ENCODE results near the gene PCMTD2. TPM values are rescaled to one million over a fixed set of nuclear protein-coding genes. Genes with fewer than 3 reads are reported as not detected.
"Not testable (repeated sequence)": the region's sequence is repeated elsewhere in the genome, so short reads cannot be mapped to it uniquely, and the experiment has no call there.

The PCMTD2 gene
- total RNA-seq, 4 donors from 2014 or later, result 34.5 to 58.9 (median 47.8) TPM

DNA sequence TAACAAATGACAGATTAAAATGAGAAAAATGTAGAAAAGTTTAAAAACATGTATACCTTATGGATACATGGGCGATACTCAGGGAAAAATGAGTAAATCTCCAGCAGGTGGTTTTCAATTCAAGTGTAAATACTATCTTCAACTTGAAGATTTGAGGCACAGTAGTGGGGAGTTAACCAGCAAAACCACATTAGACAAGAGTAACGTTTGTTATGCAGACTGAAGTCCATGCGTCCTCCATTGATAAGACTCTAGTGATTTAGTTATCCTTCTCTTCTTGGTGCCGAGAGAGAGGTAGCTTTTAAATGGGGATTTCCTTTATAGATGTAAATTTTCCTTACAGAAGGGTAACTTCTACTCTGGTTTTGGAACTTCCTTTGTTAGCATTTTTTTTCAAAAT lies 28.1 kb downstream of the PCMTD2 start:
- DNase-seq, result no peak
- Histone ChIP-seq H3K9me3 (peaks cover 0 to 10% (median 4%) of the 10 kb centered on the region in 3 donors), H3K27ac (no peak overlapping the region), H3K4me1 (no peaks in the 10 kb centered on the region), H3K36me3 (no peaks in the 10 kb centered on the region), H3K4me3 (no peak overlapping the region), H3K27me3 (no peaks in the 10 kb centered on the region)
- TF ChIP-seq, protein P1, sequence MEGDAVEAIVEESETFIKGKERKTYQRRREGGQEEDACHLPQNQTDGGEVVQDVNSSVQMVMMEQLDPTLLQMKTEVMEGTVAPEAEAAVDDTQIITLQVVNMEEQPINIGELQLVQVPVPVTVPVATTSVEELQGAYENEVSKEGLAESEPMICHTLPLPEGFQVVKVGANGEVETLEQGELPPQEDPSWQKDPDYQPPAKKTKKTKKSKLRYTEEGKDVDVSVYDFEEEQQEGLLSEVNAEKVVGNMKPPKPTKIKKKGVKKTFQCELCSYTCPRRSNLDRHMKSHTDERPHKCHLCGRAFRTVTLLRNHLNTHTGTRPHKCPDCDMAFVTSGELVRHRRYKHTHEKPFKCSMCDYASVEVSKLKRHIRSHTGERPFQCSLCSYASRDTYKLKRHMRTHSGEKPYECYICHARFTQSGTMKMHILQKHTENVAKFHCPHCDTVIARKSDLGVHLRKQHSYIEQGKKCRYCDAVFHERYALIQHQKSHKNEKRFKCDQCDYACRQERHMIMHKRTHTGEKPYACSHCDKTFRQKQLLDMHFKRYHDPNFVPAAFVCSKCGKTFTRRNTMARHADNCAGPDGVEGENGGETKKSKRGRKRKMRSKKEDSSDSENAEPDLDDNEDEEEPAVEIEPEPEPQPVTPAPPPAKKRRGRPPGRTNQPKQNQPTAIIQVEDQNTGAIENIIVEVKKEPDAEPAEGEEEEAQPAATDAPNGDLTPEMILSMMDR (IDR thresholded peaks at IDR 0.05), result no peak
- no peak for TF ChIP-seq POLR2A (IDR thresholded peaks at IDR 0.05)
- WGBS, 2 donors, result 70 to 76% methylated on average over 4 of the region's 4 CpGs
- intact Hi-C loops (cut with DNase I), result no loop called here

- H3K36me3 ChIP-seq; H3K9me3 ChIP-seq; H3K27me3 ChIP-seq; intact Hi-C loops (cut with DNase I); H3K27ac ChIP-seq; DNase-seq; H3K4me1 ChIP-seq; H3K4me3 ChIP-seq: not testable (repeated sequence)
- TF ChIP-seq, protein P1 (IDR thresholded peaks at IDR 0.05), result peak; percentile 24 to 92 (median 58)
- WGBS, 2 donors, result 79 to 93% methylated on average over 13 to 17 of the region's 46 CpGs
These were observed 30.3 kb downstream of the PCMTD2 start for GRCh38 chr20:64285579-64286446.

GRCh38 chr20:64286447-64287263 lies 31.1 kb downstream of the PCMTD2 start:
- DNase-seq; H3K4me3 ChIP-seq; intact Hi-C loops (cut with DNase I); H3K27ac ChIP-seq; H3K9me3 ChIP-seq; H3K27me3 ChIP-seq; H3K36me3 ChIP-seq; H3K4me1 ChIP-seq: not testable (repeated sequence)
- 40 to 95% methylated on average over 1 to 3 of the region's 30 CpGs for WGBS, 2 donors

GRCh38 chr20:64287264-64287590 lies 31.7 kb downstream of the PCMTD2 start:
- H3K9me3 ChIP-seq; H3K27ac ChIP-seq; H3K4me1 ChIP-seq; DNase-seq; intact Hi-C loops (cut with DNase I); H3K36me3 ChIP-seq; H3K27me3 ChIP-seq; H3K4me3 ChIP-seq: not testable (repeated sequence)
- WGBS, 2 donors, result 93 to 96% methylated on average over 3 of the region's 3 CpGs

DNA sequence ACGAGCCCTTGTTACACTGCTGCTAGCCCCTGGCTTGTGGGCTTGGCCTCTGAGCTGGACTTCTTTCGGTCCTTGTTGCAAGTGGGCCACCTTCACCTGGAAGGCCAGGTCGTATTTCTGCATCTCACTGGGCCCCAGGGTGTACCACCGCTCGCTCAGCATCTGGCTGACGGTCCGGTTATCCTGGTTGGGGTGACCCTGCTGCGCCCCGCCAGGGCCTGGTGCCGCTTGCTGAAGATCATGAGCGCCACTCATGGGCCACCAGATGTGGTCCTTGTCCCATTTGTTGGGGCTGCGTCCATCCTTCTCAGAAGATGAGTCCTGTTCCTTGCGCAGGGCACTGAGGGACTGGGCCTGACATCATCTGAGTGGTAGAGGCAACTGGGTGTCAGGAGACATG lies 36.6 kb downstream of the PCMTD2 start:
- DNase-seq; H3K4me3 ChIP-seq; H3K4me1 ChIP-seq; H3K9me3 ChIP-seq; H3K36me3 ChIP-seq; H3K27ac ChIP-seq; intact Hi-C loops (cut with DNase I); H3K27me3 ChIP-seq: not testable (repeated sequence)
- no CpG with 5 or more reads among the region's 13 CpGs for WGBS, 2 donors

GRCh38 chr20:64303086-64303485 lies 47.5 kb downstream of the PCMTD2 start:
- H3K4me1 ChIP-seq; H3K36me3 ChIP-seq; DNase-seq; H3K9me3 ChIP-seq; intact Hi-C loops (cut with DNase I); H3K27me3 ChIP-seq; H3K4me3 ChIP-seq; H3K27ac ChIP-seq: not testable (repeated sequence)
- WGBS, 2 donors, result 52 to 58% methylated on average over 2 of the region's 2 CpGs

DNA sequence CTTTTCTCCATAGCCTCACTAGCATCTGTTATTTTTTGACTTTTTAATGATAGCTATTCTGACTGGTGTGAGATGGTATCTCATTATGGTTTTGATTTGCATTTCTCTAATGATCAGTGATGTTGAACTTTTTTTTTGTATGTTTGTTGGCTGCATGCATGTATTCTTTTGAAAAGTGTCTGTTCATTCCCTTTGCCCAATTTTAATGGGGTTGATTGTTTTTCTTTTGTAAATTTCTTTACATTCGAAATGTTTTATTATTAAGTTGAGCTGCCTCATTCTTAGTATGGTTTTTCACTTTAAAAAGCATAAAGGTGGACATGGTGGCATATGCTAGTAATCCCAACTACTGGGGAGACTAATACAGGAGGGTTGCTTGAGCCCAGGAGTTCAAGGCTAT lies 58.2 kb downstream of the PCMTD2 start:
- H3K4me1 ChIP-seq; H3K27ac ChIP-seq; H3K4me3 ChIP-seq; DNase-seq; intact Hi-C loops (cut with DNase I); H3K36me3 ChIP-seq; H3K9me3 ChIP-seq: not testable (repeated sequence)
- H3K27me3 ChIP-seq, result peaks cover 0 to 19% (median 1%) of the 10 kb centered on the region in 4 donors
- WGBS, 2 donors, result 44 to 77% methylated on average over 1 of the region's 1 CpG

DNA sequence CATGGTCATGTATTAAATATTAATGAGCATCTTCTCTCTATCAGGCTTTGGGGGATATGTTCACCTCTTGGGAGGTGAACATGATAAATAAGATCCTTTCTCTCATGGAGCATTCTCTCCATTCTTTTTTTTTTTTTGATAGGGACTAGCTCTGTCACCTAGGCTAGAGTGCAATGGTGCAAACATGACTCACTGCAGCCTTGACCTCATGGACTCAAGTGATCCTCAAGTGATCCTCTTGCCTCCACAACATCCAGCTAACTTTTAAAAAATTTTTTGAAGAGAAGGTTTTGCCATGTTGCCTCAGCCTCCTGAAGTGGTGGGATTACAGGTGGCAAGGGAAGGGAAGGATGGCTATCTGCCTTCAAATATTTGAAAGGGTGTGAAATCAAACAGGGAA lies 59.8 kb downstream of the PCMTD2 start:
- H3K4me3 ChIP-seq; intact Hi-C loops (cut with DNase I); H3K36me3 ChIP-seq; H3K4me1 ChIP-seq; H3K27ac ChIP-seq; DNase-seq; H3K9me3 ChIP-seq: not testable (repeated sequence)
- peaks cover 0 to 19% (median 1%) of the 10 kb centered on the region in 4 donors for H3K27me3 ChIP-seq

DNA sequence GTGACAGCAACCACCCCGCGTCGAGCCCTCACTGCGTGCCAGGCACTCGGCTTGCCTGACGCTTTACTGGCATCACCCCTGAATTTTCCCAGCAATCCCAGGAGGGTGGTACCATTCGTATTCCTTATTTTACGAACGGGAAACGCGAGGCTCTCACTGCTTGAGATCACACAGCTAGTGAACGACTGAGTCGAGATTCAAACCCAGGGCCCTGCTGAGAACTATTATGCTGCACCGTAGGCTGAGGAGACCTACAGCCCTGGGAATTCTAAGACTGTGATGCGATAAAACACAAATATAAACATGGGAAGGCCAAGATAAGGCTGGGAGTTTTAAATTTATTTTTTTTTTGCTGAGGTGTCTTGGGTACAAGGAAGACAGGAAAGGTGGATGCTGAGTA lies 60.3 kb downstream of the PCMTD2 start:
- H3K27ac ChIP-seq; H3K4me1 ChIP-seq; DNase-seq; intact Hi-C loops (cut with DNase I); H3K36me3 ChIP-seq; H3K4me3 ChIP-seq; H3K9me3 ChIP-seq: not testable (repeated sequence)
- 49 to 59% methylated on average over 6 to 9 of the region's 15 CpGs for WGBS, 2 donors
- H3K27me3 ChIP-seq, result peaks cover 0 to 19% (median 1%) of the 10 kb centered on the region in 4 donors
